ENCODE measurements around the gene SYT15B. TPM values are rescaled to one million over a fixed set of nuclear protein-coding genes. Genes with fewer than 3 reads are reported as not detected.
"Not testable (repeated sequence)": the region's sequence is repeated elsewhere in the genome, so short reads cannot be mapped to it uniquely, and the experiment has no call there.

The SYT15B gene
- total RNA-seq = 0.32 TPM in 1 of 2 replicates, not detected in the other

DNA sequence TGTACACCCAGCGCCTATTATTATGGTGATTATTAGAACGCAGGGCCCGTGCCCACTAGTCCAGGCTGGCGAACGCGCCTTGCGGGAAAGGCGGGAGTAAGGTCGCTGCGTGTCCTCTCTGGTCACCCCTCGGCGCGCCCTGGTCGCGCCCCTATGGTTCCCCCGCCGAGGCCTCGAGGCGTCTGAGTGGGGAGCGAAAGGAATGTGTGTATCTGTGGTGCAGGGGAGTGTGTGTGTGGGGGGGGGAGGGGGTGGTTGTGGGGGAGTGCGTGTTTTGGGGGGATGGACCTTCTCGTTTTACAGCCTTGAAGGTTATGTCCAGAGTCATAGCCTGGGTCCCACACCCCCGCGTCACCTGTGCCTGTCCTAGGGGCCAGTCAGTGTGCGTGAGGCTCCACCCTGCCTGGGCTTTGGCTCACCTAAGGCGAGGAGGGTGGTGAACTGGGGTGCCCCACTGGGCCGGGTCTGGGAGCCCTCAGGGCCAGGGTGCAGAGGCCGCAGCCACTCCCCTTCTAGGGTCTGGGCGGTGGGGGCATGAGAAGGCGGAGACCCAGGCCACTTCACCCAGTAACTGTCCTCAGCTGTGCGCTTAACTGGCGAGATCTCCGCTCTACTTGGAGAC is at the start of gene SYT15B:
Gene SYT15B, minus strand, starts transcription at position 39 of the 622 bp plus-strand sequence. CDS start 952 bp downstream, outside the sequence.
- DNase-seq (ENCODE audit: low read depth) = not testable (repeated sequence)

DNA sequence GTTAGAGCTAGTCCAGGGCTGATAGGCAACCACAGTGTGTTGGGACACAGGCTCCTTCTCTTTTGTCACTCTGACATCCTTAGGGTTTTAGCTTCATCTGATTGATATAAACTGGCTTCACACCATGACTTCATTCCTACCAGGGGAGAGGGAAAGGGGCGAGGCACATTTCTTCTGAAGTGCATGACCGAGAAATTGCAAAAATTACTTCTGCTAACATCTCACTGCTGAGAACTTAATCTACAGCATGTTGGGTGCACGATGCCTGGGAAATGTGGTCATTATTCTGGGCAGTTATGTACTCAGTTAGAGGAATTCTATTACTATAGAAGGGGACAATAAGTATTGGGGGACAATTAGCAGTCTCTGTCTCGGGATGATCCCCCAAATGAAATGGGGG is 16.2 kb upstream of the SYT15B start:
- not testable (repeated sequence) for DNase-seq (ENCODE audit: low read depth); H3K4me3 ChIP-seq (ENCODE audit: low read depth, low read length)

More for the DNA sequence above, at the start of gene SYT15B:
- H3K4me3 ChIP-seq (ENCODE audit: low read depth, low read length) = not testable (repeated sequence)

DNA sequence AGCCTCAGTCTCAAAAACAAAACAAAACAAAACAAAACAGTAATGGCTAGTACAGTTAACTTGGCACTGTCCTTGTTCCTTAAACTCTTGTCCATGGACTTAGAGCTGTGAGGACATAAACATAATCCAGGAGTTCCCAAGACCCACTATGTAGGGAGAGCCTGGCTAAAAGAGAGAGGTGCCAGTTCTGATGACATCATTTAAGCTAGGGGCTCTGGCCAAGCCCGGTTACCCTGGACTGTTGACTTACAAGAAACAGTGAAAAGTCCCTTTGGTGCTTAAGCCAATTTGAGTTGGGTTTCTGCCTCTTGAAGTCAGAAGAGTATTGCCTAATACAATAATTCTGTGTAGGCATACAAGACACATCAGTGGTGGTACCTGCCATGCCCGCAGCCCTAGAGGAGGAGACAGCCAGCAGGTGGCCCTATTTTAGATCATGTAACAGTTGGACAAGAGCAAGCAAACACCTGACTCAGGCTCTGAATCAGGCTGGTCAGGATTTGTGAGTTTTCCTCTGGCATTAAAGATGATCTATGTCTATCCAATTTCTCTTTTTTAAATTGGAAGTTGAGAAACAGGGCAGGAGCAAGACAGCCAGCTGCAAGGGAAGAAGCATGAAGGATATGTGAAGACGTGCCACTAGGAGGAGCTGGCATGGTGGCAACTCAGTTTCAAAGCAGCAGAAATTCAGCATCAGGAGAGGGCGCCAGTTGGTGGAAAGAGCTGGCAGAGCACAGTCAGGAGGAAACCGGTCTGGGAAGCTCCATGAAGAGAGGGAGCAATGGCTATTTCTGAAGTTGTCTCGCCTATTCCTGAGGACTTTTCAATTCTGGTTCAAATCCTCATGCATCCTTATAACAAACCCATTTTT is 12.2 kb upstream of the SYT15B start:
- not testable (repeated sequence) for H3K4me3 ChIP-seq (ENCODE audit: low read depth, low read length)
- TF ChIP-seq, protein P1, sequence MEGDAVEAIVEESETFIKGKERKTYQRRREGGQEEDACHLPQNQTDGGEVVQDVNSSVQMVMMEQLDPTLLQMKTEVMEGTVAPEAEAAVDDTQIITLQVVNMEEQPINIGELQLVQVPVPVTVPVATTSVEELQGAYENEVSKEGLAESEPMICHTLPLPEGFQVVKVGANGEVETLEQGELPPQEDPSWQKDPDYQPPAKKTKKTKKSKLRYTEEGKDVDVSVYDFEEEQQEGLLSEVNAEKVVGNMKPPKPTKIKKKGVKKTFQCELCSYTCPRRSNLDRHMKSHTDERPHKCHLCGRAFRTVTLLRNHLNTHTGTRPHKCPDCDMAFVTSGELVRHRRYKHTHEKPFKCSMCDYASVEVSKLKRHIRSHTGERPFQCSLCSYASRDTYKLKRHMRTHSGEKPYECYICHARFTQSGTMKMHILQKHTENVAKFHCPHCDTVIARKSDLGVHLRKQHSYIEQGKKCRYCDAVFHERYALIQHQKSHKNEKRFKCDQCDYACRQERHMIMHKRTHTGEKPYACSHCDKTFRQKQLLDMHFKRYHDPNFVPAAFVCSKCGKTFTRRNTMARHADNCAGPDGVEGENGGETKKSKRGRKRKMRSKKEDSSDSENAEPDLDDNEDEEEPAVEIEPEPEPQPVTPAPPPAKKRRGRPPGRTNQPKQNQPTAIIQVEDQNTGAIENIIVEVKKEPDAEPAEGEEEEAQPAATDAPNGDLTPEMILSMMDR (IDR thresholded peaks at IDR 0.05; ENCODE audit: insufficient read depth, low read depth, low read length) = peak; percentile 43
- DNase-seq (ENCODE audit: low read depth) = peak; percentile 43

DNA sequence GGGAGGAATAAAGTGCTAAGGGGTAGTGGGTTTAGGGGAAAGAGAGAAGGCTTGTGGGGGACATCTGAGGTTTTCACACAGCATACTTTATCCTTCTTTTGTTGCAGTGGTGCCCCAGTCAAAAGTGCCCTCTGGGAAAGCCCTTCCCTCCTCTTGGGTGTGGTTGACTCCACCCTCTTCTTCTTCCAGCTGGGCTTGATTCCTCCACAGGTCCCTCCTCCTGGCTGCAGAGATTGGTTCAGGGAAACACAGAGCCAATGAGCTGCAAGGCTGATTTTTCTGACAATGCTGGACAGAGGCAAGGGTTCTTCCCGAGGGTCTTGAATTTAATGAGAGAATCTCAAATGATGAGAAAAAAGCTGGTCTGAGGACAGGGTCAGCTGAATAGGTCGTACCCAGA is 7.4 kb upstream of the SYT15B start:
- H3K4me3 ChIP-seq (ENCODE audit: low read depth, low read length); DNase-seq (ENCODE audit: low read depth): not testable (repeated sequence)

DNA sequence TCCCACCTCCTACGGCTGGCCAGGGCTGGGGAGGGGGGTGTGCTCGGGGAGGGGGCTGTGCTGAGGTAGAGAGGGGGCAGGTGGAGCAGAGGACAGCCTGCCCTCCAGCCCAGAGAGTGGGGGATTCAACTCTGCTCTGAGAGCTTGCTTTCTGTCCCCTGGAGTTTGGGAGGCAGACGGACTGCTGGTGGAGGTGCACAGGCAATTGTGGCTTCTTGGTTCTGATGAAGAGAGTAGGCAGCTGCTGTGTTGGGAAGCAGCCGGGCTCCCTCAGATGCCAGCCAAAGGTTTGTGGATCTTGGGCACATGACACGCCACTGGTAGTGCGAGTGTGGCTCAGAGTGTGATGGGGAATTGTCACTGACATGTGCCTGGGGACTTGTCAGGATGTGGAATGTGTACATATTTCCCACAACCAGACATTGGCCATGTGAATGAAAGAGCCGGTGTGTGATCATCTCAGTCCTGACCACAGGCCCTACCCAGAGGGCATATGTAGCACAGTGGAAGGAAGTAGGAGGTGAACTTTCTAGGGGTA is 5.3 kb upstream of the SYT15B start:
- DNase-seq (ENCODE audit: low read depth); H3K4me3 ChIP-seq (ENCODE audit: low read depth, low read length): not testable (repeated sequence)

DNA sequence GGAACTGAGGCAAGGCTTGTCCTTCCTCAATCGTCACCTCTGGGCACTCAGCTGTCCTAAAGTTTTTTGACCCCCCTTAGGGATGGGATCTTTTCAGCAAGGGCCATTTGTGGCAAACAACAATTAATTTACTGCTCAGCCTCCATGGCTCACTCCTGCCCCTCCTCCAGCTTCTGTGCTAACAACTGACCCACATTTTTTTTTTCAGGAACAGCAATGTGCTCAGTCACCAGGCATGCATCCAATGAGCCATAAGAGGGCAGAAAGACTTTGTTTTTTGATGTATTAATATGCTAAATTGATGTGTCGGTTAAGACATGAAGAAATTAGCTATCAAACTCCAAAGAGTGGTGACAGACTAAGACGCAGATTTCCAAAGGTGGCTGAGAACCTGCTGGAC is 4.7 kb upstream of the SYT15B start:
- not testable (repeated sequence) for H3K4me3 ChIP-seq (ENCODE audit: low read depth, low read length)
- DNase-seq (ENCODE audit: low read depth) = peak; percentile 35

DNA sequence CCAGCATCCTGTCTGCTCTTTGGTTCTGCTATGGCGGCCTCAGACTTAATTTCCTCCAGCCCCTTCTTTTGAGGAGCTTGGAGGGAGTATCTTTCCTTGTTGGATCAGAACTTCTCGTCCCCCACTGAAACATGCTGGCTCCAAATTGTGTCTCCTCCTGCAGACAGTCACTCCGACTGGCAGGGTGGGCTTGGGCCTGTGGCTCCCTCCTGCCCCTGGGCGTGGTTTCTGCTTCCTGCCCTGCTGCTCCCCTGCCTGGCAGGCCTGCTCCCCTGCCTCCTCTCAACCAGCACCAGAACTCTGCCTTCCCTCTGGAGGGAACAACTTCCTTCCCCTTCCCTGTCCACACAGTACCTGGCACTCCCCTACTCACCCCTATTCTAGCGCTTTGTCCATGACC is 3.8 kb upstream of the SYT15B start:
- not testable (repeated sequence) for DNase-seq (ENCODE audit: low read depth); H3K4me3 ChIP-seq (ENCODE audit: low read depth, low read length)

DNA sequence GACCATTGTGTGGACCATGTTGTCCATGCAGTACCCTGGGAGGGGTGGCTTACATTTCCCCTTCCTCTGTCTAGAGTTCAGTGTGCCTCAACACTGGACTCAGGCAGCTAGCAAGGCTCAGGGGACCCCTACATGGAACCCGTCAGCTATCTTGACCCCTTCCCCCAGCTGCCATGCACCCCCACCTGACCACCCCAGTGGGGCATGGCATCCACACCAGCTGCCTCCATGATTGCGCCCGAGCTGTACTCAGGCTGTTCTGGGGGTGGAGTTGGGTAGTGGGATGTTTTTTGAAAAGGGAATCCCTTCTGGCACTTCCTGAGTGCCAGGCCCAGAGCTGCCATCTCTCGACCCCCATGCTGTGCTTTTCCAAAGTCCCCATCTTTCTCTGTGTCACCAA is 1.8 kb upstream of the SYT15B start:
- not testable (repeated sequence) for H3K4me3 ChIP-seq (ENCODE audit: low read depth, low read length); DNase-seq (ENCODE audit: low read depth)

DNA sequence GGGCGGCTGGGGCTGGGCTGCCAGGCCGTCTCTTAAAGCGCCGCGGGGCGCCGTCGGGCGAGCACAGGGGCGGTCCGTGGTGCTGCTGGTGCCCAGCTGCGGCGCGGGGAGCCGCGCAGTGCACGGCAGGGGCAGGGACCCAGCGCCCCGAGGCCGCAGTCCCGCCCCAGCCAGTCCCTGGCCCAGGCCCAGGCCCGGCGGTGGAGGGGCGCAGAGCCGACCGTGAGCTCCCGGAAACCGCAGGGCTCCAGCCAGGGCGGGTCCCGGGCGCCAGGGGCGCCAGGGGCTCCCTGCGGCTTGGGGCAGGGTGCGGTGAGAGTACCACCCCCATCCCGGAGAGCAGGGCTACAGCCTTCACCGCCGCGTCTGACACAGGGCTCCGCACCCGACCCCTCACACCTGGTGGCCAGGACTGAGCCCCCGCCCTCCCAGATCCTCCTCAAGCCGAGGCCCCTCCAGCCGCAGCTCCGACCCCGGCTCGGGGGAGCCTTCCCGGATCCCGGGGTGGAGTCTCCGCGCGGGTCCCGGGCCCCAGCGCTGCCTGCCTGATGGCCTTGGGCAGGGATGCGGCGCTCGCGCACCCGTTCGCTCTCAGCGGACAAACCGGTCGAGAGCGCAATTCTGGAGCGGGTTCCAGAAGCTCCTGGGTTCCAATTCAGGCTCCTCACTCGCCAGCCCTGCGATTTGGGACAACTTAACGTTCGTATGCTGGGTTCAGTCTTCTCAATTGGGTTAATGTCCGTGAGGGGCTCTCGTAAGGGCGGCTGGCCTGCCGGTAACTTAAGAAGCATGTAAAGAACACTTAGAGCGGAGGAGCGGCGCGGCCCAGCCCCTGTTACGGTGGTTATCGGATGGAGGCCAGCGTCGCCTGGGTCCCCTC is 478 bp downstream of the SYT15B start:
- DNase-seq (ENCODE audit: low read depth); H3K4me3 ChIP-seq (ENCODE audit: low read depth, low read length): not testable (repeated sequence)

DNA sequence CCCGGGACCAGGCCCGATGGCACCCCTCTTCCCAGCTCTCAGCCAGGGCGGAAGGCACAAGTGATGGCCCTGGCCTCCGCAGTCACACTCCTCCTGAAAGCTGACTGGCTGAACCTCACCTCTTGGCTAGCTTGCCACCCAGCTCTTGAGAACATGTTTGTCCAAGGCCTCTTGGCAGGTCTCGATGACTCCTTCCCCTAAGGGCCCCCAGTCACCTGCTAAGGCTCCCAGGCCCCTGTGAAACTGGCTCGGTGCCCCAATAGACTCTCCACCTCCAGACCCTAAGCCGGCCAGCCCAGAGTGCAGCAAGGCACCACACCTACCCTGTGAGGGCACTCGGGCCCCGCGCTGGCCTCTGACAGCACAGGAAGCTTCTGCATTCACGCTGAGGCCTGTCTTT is 4.5 kb downstream of the SYT15B start:
- H3K4me3 ChIP-seq (ENCODE audit: low read depth, low read length); DNase-seq (ENCODE audit: low read depth): not testable (repeated sequence)

DNA sequence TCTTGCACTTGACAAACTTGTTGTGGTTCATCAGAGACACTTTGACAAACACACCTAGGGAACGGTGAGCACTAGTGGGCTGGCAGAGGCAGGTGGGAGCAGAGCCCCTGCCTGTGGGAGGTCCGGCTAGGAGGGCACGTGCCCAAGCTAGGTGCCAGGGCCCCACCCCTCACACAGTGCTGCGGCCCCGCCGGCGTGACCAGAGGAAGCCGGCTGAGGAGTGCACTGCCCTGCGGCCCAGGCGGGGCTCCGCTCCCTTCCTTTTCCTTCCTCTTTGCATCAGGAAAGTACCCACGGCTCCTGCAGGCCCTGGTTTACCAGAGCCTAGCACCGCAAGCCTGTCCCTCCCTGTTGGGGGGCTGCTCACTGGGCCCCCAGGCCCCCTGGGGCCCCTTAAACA is 7.2 kb downstream of the SYT15B start:
- not testable (repeated sequence) for DNase-seq (ENCODE audit: low read depth); H3K4me3 ChIP-seq (ENCODE audit: low read depth, low read length)

DNA sequence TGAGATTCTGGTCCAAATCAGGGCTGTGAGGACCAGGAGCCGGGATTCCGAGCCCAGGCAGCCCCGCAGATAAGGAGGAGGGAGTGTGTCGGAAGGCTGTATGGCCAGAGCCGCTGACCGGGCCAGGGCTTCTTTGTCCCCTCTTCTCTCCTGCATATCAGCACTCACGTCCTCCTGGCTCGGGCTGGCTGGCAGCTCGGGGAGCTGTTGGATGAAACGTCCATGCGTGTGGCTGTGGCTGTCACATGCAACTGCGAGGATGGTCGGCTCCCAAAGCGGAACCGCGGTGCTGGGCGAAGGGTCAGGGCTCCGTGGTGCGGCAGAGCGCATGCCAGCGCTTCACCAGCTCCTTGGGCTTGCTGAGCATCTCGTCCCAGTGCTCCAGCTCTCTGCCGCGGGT is 9.5 kb downstream of the SYT15B start:
- H3K4me3 ChIP-seq (ENCODE audit: low read depth, low read length); DNase-seq (ENCODE audit: low read depth): not testable (repeated sequence)

DNA sequence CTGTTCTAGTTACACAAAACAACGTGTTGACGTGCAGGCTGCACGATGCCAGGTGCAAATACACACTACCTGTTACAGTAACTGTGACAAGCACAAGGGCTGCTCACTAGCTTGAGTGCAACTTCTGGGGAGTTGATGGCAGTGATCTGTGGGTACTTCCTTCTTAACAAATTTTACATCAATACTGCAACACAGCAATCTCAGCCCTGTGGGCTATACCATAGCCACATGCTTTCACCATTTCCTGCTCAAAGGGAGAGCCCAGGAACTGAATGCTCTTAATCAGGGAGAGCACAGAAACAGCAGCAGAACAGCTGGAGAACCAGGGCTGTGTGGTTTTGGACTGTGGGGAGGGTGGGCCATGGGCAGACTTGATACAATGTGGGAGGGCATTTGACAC is 10.2 kb downstream of the SYT15B start:
- DNase-seq (ENCODE audit: low read depth); H3K4me3 ChIP-seq (ENCODE audit: low read depth, low read length): not testable (repeated sequence)

DNA sequence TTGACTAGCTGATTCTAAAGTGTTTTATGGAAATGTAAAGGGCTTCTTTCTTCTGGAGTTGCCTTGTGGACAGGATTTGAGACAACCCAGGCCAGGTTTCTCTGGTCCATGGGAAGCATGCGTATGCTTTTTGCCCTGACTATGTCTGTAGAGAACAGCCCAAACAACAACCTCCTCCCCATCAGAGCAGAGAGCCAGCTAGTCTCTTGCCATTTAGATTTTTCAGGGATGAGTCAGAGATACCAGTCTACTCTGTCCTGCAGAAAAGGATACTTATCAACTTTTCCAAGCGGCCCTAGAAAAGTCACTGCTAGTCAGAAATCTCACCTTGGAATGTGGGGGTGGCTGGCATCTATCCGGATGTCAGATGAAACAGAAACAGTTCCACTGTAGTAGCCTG is 11.6 kb downstream of the SYT15B start:
- H3K4me3 ChIP-seq (ENCODE audit: low read depth, low read length); DNase-seq (ENCODE audit: low read depth): not testable (repeated sequence)

DNA sequence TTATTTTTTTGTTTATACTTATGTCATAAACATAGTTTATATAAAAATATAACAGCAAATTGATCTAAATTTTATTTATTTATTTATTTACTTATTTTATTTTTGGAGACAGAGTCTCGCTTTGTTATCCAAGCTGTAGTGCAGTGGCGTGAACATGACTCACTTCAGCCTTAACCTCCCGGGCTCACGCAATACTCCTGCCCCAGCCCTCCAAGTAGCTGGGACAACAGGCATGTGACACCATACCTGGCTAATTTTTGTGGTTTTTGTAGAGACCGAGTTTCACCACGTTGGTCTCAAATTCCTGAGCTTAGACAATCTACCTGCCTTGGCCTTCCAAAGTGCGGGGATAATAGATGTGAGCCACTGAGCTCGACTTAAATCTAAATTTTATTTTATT is 13.0 kb downstream of the SYT15B start:
- not testable (repeated sequence) for DNase-seq (ENCODE audit: low read depth); H3K4me3 ChIP-seq (ENCODE audit: low read depth, low read length)

DNA sequence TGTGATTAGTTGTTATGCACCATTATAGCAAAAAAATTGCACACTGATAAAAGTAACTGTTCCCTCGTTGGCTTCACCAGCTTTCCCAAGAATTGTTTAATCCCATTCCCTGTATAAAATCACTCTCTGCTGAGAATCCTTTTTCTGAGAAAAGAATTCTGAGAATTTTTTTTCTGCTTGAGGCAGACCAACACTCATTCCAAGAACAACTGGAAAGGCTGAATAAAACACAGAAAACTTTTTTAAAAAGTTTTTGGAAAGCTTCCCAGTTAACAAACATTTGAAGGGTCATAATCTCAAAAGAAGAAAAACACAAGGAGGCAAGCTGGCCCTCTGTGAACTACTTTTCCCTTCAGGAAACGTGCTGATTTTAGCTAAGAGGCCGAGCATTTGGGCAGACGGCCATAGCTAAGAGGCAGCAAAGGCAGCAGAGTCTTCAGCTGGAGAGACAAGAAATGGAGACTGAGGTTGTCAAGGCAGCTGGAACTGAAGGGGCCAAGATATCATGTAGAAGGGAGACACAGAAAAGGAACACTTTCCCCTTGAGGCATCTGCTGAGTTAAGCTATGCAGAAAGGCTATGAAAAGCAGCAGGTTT is 16.5 kb downstream of the SYT15B start:
- H3K4me3 ChIP-seq (ENCODE audit: low read depth, low read length) = not testable (repeated sequence)
- DNase-seq (ENCODE audit: low read depth) = peak; percentile 12

DNA sequence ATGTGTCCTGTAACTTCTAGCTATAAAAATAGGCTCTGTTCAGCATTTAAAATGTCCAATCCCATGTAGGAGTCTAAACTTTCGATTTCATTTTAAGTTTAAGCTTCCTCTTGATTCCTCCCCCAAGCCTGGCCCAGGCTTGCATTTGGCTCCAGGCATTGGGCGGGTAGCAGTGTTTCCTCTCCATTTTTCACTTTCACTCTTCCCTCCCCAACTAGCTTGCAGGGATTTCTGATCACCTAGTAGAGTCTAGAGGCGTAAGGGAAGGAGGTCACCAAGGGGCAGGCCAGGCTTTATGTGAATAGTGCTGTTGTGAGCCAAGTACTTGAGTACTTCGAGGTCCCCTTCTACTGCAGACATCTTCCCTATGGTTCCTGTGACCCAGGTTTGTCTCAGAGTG is 18.5 kb downstream of the SYT15B start:
- DNase-seq (ENCODE audit: low read depth); H3K4me3 ChIP-seq (ENCODE audit: low read depth, low read length): not testable (repeated sequence)
